Heart left ventricle (tissue), 13 donors: ENCODE data around the gene ALMS1.

Experiments
- POLR2A ChIP-seq, 2 donors: fragments of 450-650 bp; IDR thresholded peaks; one replicate each; pipeline ENCODE4 v1.6.1; 2017; ENCODE audit warnings: antibody characterized with exemption in 2 of 2, mild to moderate bottlenecking in 2 of 2, moderate library complexity in 2 of 2
- TF ChIP-seq, protein P1 (sequence below), 12 donors: fragments of 200-600 bp; sonication (generic) in 4 of 12; IDR thresholded peaks; one replicate each; pipeline versions ENCODE4 v1.5.0 to v1.8.0; 2018 to 2022; ENCODE audit warnings: antibody characterized with exemption in 12 of 12, mild to moderate bottlenecking in 5 of 12
- donor health status: ischemic (EF 13 %, LVEDD 7.1; RV severe dilation, severe dysfunction).
- donor health status: DM: no; HTN: yes; CAD: no.
- donor health status: DM: no; HTN: no; CAD: no.
- donor health status: ischemic (EF 25% LVEDD 6.9; RV normal size, moderate dysfunction).
- donor health status: ischemic (EF 25% LVEDD 5.7; RV mildly dilated, moderate dysfunction).
- donor health status: ischemic (EF 35%, LVEDD 5.7; RV mildly dilated, moderate dysfunction).
- donor health status: nonischemic (EF 11% LVEDD 7.7; RV severe dilation, severe dysfunction).
- donor health status: DM: yes; HTN: yes; CAD: no.
- donor health status: PGD.
- donor health status: ischemic (EF 29% LVEDD 5.4; RV normal size, mild dysfunction).
- donor health status: nonischemic (EF 23%, LVEDD 6.1; RV moderate dilation, normal function).

DNA sequence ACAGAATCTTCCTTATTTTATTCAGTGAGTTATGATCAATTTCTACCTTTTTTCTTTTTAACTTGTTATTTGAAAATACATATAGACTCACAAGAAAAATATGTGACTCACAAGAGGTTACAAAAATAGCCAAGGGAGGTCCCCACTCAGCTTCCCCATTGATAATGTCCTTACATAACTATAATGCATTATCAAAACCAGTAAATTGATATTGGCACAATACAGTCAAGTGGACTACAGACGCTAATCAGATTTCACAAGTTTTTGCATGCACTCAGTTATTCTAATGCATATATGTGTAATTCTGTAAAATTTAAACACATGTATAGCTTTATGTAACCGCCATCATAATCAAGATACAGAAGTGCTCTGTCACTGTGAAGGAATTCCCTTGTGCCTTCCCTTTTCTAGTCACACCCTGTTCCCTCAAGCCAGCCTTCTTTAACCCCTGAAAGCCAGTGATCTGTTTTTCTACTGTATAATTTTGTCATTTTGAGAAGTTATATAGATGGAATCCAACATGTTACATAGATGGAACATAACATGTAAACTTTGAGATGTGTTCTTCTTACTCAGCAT, 118.4 kb downstream of the ALMS1 start:
- no peak for TF ChIP-seq POLR2A (IDR thresholded peaks at IDR 0.05)
- TF ChIP-seq, protein P1, sequence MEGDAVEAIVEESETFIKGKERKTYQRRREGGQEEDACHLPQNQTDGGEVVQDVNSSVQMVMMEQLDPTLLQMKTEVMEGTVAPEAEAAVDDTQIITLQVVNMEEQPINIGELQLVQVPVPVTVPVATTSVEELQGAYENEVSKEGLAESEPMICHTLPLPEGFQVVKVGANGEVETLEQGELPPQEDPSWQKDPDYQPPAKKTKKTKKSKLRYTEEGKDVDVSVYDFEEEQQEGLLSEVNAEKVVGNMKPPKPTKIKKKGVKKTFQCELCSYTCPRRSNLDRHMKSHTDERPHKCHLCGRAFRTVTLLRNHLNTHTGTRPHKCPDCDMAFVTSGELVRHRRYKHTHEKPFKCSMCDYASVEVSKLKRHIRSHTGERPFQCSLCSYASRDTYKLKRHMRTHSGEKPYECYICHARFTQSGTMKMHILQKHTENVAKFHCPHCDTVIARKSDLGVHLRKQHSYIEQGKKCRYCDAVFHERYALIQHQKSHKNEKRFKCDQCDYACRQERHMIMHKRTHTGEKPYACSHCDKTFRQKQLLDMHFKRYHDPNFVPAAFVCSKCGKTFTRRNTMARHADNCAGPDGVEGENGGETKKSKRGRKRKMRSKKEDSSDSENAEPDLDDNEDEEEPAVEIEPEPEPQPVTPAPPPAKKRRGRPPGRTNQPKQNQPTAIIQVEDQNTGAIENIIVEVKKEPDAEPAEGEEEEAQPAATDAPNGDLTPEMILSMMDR (IDR thresholded peaks at IDR 0.05), result no peak
